NCI-H1105 treated with DMSO at 0.1 percent for 48 hours (cell line): Measurements from ENCODE around the gene MYO16.

Source experiments
- DNase-seq: peaks from one replicate; lab custom pipeline; 2025; lab: John Stamatoyannopoulos, UW

MYO16 gene

DNA sequence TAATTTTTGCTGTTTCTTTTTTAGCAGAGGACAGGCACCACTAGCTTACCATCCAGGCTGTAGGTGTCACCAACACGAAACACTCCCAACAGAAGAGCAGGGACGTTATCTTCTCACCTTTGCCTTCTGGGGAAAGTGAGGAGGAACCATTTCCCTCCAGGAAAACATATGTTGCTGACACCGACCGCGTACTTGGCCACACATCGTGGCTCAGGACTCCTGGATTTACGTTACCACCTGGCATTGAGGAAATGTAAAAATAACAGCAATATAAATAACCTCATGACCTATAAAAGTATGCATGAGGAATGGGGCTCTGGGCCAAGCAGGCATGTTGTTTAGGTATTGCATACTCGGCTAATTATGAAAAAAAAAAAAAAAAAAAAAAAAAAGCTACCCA is 525.1 kb downstream of the MYO16 start:
- no peak for DNase-seq

DNA sequence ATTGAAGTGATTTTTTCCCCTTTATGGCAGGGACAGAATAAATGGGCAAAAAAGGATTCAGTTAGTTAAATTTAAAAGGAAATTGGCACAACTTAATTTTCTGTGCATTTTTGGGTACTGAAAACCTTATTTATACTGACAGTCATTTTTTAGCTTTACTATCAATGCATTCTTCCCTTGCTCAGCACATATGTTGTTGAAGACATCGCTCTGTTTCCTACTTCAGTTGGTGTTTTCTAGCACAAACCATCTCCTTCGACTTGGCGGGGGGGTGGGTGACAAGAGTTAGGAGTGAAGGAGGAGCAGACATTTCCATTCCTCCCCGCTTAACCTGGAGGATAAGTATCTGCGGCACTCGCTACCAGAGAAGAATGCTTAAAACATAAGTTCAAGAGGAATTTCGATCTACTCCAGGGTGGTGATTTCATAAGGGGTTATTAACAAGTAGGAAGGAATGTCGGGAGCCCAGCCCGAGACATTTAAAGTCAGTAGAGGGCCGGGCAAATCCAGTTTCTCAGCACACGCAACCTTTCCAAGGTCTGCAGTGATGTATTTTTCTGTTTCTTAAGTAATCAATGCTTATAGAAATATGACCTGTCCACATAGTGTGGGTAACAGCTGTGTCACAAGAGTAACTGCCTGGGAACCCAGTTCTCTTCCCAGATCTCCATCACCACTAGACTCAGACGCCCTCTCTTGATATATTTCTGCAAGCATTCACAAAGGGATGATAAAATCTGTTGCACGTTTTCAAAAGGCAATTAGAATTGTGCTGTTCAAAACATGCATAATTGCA is 525.8 kb downstream of the MYO16 start:
- no peak for DNase-seq

DNA sequence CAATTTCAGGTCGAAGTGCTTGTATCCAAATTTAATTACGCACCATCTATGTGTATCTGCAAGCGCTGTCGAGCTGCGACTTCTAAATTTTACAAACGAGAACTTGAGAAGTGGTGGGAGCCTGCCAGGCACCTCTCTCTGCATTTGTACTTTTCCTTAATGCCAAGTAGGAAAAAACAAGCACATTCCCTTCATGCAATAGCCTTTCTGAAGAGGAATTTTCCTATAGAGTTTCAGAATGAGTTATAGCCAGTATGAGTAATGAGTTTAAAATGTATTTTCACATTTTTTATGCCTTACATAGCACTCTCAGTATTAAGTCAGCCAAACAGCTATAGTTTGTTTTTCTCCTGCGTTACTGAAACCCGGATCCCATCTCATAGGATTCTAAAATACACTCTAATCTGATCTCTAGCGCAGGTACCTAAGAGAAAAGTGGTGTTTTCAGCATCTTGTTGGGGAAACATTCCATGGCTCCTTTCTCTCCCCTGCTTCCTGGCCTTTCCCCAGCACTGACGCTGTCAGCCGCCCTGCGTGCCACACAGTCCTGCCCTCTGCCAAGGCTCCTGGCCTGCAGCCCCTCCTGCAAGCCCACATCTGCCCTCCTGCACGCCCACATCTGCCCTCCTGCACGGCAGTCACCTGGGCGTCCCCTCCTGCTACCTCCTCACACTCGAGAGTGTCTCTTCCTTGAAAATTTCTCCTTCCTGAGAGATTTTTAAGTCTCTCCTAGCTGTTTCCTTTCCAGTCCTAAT is 526.9 kb downstream of the MYO16 start:
- DNase-seq = no peak

DNA sequence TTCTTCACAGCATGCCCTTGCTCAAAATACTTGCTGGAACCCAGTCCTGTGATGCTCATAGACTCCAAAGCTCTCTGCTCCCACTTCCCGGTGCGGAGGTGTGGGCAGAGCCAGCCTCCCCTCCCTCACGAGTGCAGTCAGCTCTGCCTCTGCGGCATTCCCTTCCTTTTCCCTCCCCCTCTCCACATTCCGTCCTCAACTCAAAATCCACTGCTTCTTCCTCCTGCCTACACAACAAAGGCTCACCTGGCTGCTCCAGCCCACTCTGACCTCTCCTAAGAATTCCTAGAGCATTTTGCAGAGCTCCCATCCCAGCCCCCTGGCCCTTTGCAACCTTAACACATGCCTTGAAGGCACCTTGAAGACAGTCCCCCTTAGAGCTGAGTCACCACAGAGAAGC is 527.9 kb downstream of the MYO16 start:
- no peak for DNase-seq

DNA sequence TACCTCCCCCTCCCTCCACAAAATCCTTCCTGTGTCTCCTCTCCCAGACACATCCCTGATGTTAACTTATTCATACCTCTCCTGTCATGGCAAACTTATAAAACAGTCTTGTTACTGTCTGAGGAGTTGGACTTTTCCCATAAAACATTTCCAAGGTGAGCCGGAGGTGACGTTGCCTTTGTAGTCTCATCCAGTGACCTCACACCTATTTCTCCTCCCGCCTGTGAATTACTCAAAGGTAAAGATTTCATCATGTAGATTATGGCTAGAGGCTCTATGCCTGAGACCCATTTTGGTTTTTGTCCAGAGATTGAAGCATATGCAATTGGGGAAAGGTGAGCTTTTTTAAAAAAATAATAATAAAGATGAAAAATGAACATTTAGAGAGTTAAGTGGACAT is 529.0 kb downstream of the MYO16 start:
- DNase-seq = no peak

DNA sequence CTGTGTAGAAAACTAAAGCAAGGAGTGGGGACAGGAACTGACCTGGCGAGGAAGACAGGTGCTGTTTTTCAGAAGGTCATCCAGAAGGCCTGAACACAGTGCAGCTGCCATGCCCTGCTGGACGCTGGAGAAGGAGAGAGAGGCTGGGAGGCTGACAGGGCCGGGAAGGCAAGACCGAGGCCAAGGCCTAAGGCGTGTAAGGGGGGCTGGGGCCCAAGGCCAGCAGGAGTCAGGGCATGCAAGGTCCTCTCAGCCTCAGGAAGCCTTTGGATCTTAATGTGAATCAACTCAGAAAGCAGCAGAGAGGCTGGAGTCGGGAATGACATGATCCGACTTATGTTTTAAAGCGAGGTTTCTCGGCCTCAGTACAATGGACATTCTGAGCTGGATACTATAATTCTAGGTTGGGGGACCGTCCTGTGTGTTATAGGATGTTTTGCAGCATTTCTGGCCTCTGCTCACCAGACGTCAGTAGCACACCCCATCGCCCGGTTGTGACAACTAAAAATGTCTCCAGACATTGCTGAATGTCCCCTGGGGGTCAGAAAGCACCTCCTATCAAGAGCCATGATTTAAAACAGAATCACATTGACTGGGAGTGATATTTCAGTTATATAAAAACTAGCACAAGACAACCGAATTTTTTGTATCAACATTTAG is 530.4 kb downstream of the MYO16 start:
- no peak for DNase-seq

DNA sequence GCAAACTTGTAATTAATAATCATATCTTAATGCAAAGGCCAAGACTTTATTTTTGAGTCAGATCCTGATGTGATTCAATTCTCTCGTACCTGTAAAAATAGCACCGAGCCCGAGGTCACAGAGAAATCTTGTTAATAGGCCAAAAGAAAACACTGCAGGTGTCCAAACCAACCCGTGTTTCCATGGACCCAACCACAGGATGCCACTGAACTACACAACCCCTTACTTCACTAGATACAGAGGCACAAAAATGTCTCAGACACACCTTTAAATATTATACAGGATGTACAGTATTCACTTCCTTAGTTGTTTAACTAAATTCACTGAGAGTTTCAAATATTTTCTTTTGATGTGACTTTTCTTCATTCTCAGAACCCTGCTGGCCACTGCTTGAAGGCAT is 530.9 kb downstream of the MYO16 start:
- no peak for DNase-seq

DNA sequence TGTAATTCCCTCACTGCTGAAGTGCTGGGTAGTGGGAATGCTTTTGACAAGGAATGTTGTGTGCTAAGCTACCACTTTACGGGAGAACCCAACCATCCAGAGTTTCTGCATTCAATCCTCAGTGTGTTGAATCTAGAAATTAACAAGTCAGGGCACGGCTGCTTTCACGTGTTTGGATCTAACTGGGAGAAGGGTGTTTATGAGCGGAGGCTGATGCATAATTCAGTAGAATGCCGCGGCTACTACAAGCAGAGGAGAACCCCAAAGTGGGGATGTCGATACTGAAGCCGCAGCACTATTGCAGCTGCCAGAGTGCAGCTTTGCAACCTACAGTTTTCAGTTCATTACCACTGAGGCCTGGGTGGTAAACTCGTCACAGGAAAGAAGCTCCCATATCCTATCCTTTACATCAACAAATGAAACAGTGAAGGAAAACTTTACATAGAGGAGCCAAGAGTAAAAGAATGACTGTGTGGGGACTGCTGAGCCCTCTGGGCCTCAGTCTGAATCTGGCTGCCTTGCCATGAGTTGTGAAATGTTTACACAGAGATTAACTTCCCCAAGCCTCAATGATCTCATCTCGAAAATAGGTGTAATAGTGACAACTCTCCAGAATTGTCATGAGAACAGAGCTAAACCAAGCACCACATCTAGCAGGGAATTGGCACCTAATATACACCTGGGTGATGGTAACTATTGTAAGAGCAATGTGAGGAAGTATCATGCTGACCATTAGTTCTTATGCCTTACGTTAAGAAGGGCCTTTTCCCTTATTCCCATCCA is 531.7 kb downstream of the MYO16 start:
- no peak for DNase-seq

DNA sequence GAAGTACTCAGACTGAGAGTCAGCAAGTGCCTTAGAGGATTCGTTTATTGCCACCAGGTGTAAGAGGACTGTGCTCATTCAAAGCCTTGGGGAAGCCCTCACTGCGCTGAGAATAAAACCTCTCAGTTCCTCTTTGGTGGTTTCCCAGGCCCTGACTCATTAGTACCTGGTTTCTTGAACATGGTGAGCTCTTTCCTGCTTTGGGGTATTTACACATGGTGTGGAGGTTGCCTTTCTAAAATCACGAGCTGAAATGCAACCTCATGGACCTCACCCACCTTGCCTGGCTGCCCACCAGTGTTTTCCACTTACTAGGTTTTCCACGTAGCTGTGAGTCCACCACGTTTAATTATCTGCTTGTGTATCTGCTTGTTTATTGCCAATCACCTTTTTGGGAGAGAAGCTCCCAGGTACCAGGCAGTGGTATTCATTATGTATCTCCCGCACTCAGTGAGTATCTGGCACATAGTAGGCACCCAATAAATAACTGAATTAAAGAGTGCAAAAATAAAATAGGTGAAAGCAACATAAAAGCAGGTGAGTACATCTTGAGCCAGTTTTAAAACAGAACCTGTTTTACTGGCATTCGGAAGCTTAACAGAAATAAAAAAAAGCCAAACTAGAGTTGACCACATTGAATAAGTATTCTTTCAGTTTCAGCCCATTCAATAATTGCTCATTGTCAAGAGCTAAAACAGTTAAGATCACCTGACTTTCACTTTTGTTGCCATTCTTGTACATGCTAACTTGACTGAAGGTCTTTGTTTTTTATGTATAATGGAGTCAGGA is 533.0 kb downstream of the MYO16 start:
- no peak for DNase-seq

DNA sequence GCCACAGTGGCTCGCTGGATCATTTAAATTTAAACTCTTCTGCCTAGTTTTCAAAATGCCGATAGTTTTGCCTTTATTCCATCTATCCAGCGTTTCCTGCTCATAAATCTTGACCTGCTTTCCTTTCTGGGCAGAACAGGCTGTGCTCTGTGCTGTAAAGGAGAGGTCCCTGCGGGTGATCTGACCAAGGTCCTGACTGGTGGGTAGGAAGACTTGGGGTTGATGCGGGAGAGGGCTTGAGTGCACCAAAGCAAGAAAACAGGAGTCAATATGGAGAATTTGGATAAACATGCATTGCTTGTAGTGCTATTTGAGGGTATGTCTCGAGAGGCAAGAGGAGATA is 533.6 kb downstream of the MYO16 start:
- DNase-seq = no peak

DNA sequence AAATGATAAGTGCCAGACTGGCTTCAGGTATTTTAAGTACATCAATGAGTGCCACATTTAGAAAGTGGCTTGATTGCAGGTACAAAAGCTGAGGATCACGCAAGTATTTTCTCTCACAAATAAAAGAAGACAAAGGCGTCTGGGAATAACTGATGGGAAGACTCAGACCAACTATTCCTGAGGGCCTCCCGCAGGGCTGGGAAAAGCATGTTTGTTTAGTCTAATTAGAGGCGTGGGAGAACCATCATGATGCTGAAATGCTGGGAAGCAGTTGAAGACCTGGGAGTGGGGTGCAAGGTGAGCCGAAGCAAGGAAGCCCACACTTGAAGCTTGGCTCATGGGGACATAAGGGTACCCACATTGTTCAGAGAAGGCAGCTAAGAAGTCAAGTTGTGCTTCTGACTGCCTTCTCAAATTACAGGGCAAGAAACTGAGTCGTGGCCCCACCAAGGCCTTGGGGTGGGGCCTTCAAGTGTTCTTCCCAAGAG is 536.0 kb downstream of the MYO16 start:
- no peak for DNase-seq

DNA sequence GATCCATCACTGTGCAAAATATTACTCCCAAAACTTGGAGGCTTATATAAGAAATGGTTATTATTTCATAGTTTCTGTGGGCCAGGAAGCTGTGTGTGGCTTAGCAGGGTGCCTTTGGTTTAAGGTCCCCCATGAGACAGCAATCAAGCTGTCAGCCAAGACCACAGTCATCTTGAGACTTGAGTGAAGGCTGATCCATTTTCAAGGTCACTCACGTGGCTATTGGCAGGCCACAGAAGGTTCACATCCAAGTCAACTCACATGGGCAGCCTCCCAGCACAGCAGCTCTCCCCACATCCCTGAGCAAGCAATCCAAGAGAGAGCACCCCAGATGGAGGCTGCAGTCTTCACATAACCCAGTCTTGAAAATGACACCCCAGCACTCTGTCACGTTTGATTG is 537.4 kb downstream of the MYO16 start:
- no peak for DNase-seq

DNA sequence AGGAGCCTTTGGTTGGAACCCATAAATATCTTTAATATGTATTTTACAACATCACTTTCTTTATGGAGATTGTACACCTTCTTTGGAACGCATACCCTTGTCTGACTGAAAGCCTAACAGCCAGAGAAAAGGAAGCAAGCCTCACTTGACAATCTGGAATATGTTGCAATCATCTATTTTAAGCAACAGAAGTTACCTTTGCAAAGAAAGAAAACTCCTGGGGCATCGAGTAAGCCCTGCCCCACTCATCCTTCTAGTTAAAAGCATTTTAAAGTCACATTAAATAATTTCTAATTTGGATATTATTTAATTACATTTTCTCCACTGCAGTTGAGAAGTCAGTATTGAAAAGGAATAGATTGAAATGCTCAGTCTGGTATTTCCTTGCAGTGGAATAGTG is 542.7 kb downstream of the MYO16 start:
- no peak for DNase-seq

DNA sequence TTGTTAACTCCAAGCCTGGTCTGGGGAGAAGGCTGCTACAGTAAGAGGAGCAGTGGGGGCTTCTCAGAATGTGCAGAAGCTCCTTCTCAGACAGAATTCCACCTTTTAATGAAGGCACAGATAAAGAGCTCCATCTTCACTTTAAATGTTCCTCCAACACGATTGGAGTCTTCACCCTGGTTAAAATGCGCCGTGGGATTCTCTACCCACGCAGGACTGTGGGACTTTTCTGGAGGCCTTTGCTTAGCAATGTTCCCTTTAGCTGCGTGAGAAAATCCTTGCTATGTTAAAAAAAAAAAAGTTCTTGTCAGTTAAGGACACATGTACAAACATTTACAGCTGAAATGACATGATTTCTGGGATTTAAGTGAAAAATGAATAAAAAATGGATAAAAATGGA is 546.3 kb downstream of the MYO16 start:
- no peak for DNase-seq

DNA sequence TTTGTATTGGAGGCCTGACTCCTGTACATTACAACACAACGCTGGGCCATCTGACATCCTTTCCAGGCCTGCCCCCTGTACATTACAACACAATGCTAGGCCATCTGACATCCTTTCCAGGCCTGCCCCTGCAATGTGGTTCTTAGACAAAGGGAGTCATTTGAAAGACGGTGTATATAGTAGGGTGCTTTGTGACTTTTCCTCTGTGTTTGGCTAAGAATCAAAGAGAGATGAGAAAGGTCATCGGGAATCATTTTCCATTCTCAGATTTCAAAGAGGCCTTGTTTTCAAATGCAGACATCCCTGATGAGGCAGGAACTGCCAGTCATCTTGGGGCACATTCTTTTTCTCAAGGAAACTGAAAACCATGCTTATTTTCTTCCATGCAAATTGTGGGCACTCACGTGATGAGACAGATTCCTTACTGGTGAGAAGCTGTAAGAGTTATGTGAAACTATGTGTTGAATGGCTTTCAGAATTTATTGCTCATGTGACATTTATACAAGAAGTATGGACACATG is 551.6 kb downstream of the MYO16 start:
- no peak for DNase-seq

DNA sequence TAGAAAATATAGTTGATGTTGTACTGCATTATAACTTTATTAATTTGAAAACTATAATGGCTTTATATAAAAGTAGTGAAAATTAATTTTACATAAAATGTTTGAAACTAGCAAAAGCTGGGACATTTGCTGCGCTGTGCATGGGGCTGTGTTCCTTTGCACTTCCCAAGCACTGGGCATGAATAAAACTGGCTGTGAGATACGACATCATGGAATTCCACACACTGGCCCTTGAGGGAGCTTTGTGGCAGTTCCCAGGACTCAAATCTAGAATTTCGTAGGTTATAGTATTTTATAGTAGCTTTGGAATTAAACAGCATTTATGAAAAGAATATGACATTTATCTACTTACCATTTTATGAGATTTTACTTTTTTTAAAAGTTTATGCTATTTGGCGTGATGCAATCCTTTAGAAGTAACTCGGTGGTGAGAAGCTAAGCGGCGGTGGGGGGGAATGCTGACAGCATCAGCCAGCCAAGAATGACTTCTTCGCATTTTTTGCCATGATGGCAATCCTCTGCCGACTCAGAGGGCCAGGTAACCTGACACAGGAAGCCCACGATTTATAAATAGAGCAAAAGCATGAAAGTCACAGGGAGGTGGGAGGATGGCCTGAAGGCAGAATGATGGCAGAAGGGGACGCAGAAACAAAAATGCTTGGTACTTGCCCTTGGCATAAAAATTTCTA is 553.5 kb downstream of the MYO16 start:
- DNase-seq = no peak

DNA sequence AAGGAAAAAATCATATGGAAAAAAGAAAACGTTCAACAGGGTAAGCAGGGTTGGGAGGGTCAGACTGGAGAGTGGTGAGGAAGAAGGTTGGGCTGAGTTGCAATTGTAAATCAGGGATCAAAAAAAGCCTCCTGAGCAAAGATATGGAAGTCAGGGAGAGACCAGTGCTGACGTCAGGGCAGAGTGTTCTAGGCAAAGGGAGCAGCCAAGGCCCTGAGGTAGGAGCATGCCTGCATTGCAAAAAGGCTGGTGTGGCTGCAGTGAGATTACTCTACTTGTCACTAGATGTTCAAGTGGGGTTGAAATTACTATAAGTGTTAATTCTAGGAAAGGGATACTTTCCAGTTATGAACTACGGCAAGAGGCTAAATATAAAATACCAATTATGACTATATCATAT is 562.0 kb downstream of the MYO16 start:
- no peak for DNase-seq

DNA sequence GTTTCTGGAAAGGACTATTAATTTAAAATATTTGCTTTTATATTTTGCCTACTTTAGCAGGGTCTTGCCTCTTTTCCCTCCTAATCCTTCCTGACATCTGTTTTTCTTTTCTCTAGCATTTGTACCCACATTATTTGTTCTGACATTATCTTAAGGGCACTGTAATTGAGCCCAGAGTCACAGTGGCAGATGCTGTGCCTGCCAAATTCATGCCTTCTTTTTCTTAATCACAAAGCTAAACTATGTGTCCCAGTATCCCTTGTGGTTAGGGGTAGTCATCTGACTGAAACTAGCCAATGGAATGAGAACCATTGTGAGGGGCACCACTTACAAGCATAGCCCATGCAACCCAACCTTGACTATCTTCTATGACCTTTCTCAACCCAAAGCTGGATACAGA is 562.9 kb downstream of the MYO16 start:
- DNase-seq = no peak

DNA sequence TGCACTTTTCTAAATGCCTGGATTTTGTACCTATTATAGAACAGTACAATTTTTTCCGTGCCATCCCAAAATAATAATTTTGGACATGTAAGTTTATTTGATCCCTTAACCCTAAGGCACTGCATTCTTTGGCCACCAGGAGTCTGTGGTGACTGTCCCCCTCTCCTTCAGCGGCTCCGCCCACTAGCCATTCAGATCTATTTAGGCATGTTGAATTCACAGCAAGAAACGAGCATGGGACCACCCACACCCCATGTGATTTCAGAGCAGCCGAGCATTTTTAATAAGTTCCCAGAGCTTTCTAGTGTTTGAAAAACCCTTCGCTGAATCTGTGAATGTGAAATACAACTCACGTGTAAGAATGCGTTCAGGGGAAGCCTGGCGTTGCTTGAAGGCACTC is 567.5 kb downstream of the MYO16 start:
- no peak for DNase-seq

DNA sequence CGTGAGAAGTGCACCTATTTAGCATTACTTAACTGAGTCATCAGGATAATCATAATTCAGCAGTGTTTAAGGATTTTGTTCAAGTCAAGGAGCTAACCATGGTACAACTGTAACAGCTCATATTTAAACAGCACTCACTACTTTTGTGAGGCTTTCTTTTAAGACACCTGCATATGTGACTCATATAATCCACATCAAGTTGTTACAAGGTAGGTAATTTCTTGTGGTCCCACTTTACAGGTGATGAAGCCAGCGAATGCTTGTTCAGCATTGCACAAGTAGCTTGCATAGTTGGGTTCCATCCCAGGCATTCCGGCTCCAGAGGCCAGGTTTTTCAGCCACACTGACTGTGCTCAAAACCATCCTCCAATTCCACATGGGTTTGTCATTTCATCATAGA is 569.2 kb downstream of the MYO16 start:
- no peak for DNase-seq

DNA sequence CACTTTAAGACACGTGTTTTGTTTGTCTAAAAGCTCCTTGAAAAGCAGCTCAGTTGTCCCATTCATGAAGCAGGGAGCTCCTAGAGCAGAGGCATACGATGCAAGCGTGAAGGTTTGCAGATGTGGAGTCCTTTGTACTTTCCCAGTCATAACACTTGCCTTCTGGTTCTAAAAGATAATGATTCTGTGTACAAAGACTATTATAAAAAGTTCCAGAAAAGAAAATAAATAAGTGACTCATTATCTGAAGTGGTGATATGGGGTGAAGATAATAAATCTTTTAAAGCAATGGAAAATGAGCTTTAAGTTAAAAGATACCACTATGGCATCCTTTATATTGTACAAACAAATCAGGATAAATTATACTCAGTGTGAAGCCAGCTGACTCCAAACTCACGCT is 569.9 kb downstream of the MYO16 start:
- no peak for DNase-seq
